Measurements from ENCODE around the gene ZKSCAN5. TPM values are rescaled to one million over a fixed set of nuclear protein-coding genes. Genes with fewer than 3 reads are reported as not detected.

Gene ZKSCAN5
- total and polyA plus RNA-seq, 7 donors, result 3.0 to 12.5 (median 7.7) TPM

Other genes with a start within 250 kb of the ZKSCAN5 start
- not detected for gene MYH16, start 231.8 kb upstream of the ZKSCAN5 start, total RNA-seq
- gene MYH16, start 231.8 kb upstream of the ZKSCAN5 start, polyA plus RNA-seq, result under 1 TPM in 1 of 3 donors, not detected in 2; 0.19 TPM
- gene ARPC1A, start 178.8 kb upstream of the ZKSCAN5 start, total RNA-seq, result 100 to 1,000 TPM in 2 of 4 donors, 10 to 100 TPM in 2; 94.6 to 131 (median 111) TPM
- 100 to 1,000 TPM; 181 to 396 (median 263) TPM for gene ARPC1A, start 178.8 kb upstream of the ZKSCAN5 start, polyA plus RNA-seq
- gene ARPC1B, start 129.9 kb upstream of the ZKSCAN5 start, total RNA-seq, result 100 to 1,000 TPM in 2 of 4 donors, 10 to 100 TPM in 2; 70.3 to 136 (median 105) TPM
- gene ARPC1B, start 129.9 kb upstream of the ZKSCAN5 start, polyA plus RNA-seq, result 100 to 1,000 TPM; 229 to 390 (median 313) TPM
- gene PDAP1, start 96.1 kb upstream of the ZKSCAN5 start, total RNA-seq, result 10 to 100 TPM; 84.5 to 89.5 (median 85.1) TPM
- 100 to 1,000 TPM; 145 to 194 (median 163) TPM for gene PDAP1, start 96.1 kb upstream of the ZKSCAN5 start, polyA plus RNA-seq
- gene BUD31, start 95.7 kb upstream of the ZKSCAN5 start, total RNA-seq, result 10 to 100 TPM; 44.6 to 89.8 (median 69.3) TPM
- gene BUD31, start 95.7 kb upstream of the ZKSCAN5 start, polyA plus RNA-seq, result 100 to 1,000 TPM; 118 to 141 (median 119) TPM
- 1 to 10 TPM; 4.6 to 6.4 (median 5.6) TPM for gene PTCD1, start 65.9 kb upstream of the ZKSCAN5 start, total RNA-seq
- 1 to 10 TPM; 1.2 to 5.5 (median 4.0) TPM for gene PTCD1, start 65.9 kb upstream of the ZKSCAN5 start, polyA plus RNA-seq
- gene CPSF4, start 65.7 kb upstream of the ZKSCAN5 start, total RNA-seq, result 10 to 100 TPM; 26.8 to 32.3 (median 30.3) TPM
- gene CPSF4, start 65.7 kb upstream of the ZKSCAN5 start, polyA plus RNA-seq, result 10 to 100 TPM; 12.7 to 28.0 (median 19.8) TPM
- 1,000 to 10,000 TPM in 1 of 4 donors, 100 to 1,000 TPM in 3; 550 to 1,502 (median 722) TPM for gene ATP5MF, start 38.5 kb upstream of the ZKSCAN5 start, total RNA-seq
- 1,000 to 10,000 TPM; 1,517 to 2,013 (median 1,625) TPM for gene ATP5MF, start 38.5 kb upstream of the ZKSCAN5 start, polyA plus RNA-seq
- 10 to 100 TPM in 1 of 4 donors, 1 to 10 TPM in 3; 4.3 to 10.5 (median 7.0) TPM for gene ZNF789, start 31.8 kb upstream of the ZKSCAN5 start, total RNA-seq
- gene ZNF789, start 31.8 kb upstream of the ZKSCAN5 start, polyA plus RNA-seq, result 10 to 100 TPM in 1 of 3 donors, 1 to 10 TPM in 2; 3.7 to 17.4 (median 6.0) TPM
- gene ZNF394, start 4.4 kb upstream of the ZKSCAN5 start, total RNA-seq, result 10 to 100 TPM; 29.4 to 38.8 (median 34.6) TPM
- 10 to 100 TPM; 19.2 to 25.5 (median 19.2) TPM for gene ZNF394, start 4.4 kb upstream of the ZKSCAN5 start, polyA plus RNA-seq
- 1 to 10 TPM; 2.3 to 6.4 (median 4.6) TPM for gene FAM200A, start 47.5 kb downstream of the ZKSCAN5 start, total RNA-seq
- gene FAM200A, start 47.5 kb downstream of the ZKSCAN5 start, polyA plus RNA-seq, result 1 to 10 TPM; 1.8 to 3.1 (median 2.4) TPM
- gene ZNF655, start 54.0 kb downstream of the ZKSCAN5 start, total RNA-seq, result 100 to 1,000 TPM; 124 to 148 (median 131) TPM
- gene ZNF655, start 54.0 kb downstream of the ZKSCAN5 start, polyA plus RNA-seq, result 10 to 100 TPM; 45.0 to 56.9 (median 50.9) TPM
- 1 to 10 TPM in 1 of 4 donors, under 1 TPM in 1, not detected in 2; 0.41 to 1.8 TPM for gene TMEM225B, start 93.6 kb downstream of the ZKSCAN5 start, total RNA-seq
- gene TMEM225B, start 93.6 kb downstream of the ZKSCAN5 start, polyA plus RNA-seq, result under 1 TPM in 1 of 3 donors, not detected in 2; 0.38 TPM
- 10 to 100 TPM; 10.7 to 19.9 (median 14.9) TPM for gene ZSCAN25, start 112.3 kb downstream of the ZKSCAN5 start, total RNA-seq
- gene ZSCAN25, start 112.3 kb downstream of the ZKSCAN5 start, polyA plus RNA-seq, result 1 to 10 TPM; 3.6 to 7.2 (median 3.9) TPM
- 1 to 10 TPM in 3 of 4 donors, under 1 TPM in 1; 0.54 to 7.5 (median 3.4) TPM for gene CYP3A5, start 175.3 kb downstream of the ZKSCAN5 start, total RNA-seq
- gene CYP3A5, start 175.3 kb downstream of the ZKSCAN5 start, polyA plus RNA-seq, result 10 to 100 TPM; 13.2 to 36.1 (median 13.6) TPM
- gene CYP3A7, start 230.5 kb downstream of the ZKSCAN5 start, total RNA-seq, result under 1 TPM in 2 of 4 donors, not detected in 2; 0.33 to 0.36 TPM
- under 1 TPM in 2 of 3 donors, not detected in 1; 0.10 to 0.46 TPM for gene CYP3A7, start 230.5 kb downstream of the ZKSCAN5 start, polyA plus RNA-seq